Measurements from ENCODE around the gene PACRG.

The PACRG gene

DNA sequence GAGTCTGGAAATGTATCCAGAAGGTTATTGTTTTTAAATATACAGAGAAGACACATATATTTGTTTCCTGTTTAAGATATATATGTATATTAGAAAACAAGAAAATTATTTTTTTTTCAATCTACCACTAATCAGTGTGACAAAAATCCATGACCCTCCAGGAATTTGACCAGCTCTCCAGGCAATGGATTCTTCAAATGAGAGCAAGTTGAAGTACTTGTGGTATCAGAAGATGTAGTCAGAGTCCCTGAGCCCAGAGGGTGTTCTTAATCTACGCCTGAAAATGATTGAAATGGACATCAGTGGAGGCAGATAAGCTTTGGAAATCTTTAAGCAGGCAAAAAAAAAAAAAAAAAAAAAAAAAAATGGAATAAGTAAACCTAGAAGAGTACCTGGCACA lies 500.3 kb downstream of the PACRG start:
- no peaks in the 10 kb centered on the region for H3K79me1 ChIP-seq (ENCODE audit: low read length)
- no peak overlapping the region for H3K18ac ChIP-seq (ENCODE audit: low read length)
- H3K56ac ChIP-seq (ENCODE audit: low read length): no peak overlapping the region
- H2BK5ac ChIP-seq (ENCODE audit: low read length): no peak overlapping the region
- H3K27me3 ChIP-seq (ENCODE audit: insufficient read depth, low read length, poor library complexity): no peaks in the 10 kb centered on the region
- no peak overlapping the region for H3K4me2 ChIP-seq (ENCODE audit: low read length)
- no peak overlapping the region for H4K5ac ChIP-seq (ENCODE audit: low read length)
- no peak overlapping the region for H3K4me3 ChIP-seq (ENCODE audit: low read length)
- no peak overlapping the region for H4K8ac ChIP-seq (ENCODE audit: low read depth, low read length)
- no peaks in the 10 kb centered on the region for H3K36me3 ChIP-seq (ENCODE audit: control insufficient read depth, insufficient read depth, low read length)
- no peak overlapping the region for H2BK120ac ChIP-seq (ENCODE audit: low read depth, low read length)
- no peak overlapping the region for H3K27ac ChIP-seq (ENCODE audit: low read depth, low read length)
- no peaks in the 10 kb centered on the region for H3K79me2 ChIP-seq (ENCODE audit: control insufficient read depth, insufficient read depth, low read length)
- H3K9ac ChIP-seq (ENCODE audit: low read length): no peak overlapping the region
- no peaks in the 10 kb centered on the region for H3K4me1 ChIP-seq (ENCODE audit: control insufficient read depth, low read depth, low read length)
- no peak overlapping the region for H2BK15ac ChIP-seq (replicated peaks; ENCODE audit: low read depth)
- H3K23ac ChIP-seq (ENCODE audit: low read length): no peak overlapping the region
- DNase-seq: no peak
- WGBS (ENCODE audit: extremely low coverage, insufficient coverage, low lambda C conversion rate): no CpG with 5 or more reads among the region's 1 CpG
- no peak overlapping the region for H3K4ac ChIP-seq (ENCODE audit: low read depth, low read length)
- H2AK5ac ChIP-seq (ENCODE audit: low read length): no peak overlapping the region

DNA sequence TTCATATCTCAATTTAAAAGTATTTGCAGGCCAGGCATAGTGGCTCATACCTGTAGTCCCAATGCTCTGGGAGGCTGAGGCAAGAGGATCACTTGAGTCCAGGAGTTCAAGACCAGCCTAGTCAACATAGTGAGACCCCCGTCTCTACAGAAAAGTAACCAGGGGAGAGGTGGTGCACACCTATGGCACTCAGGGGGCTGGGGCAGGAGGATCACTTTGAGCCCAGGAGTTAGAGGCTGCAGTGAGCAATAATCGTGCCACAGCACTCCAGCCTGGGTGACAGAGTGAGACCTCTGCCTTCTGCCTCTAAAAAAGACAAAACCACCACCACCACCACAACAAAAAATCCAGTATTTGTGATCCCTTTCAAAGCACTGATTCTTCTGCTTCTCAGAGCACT lies 501.3 kb downstream of the PACRG start:
- Histone ChIP-seq H2BK15ac (replicated peaks; ENCODE audit: low read depth) (no peak overlapping the region), H3K9ac (ENCODE audit: low read length) (no peak overlapping the region), H3K79me1 (ENCODE audit: low read length) (no peaks in the 10 kb centered on the region), H3K56ac (ENCODE audit: low read length) (no peak overlapping the region), H2BK120ac (ENCODE audit: low read depth, low read length) (no peak overlapping the region), H3K79me2 (ENCODE audit: control insufficient read depth, insufficient read depth, low read length) (no peaks in the 10 kb centered on the region), H3K4me3 (ENCODE audit: low read length) (no peak overlapping the region), H3K4ac (ENCODE audit: low read depth, low read length) (no peak overlapping the region), H3K18ac (ENCODE audit: low read length) (no peak overlapping the region), H4K5ac (ENCODE audit: low read length) (no peak overlapping the region), H3K27ac (ENCODE audit: low read depth, low read length) (no peak overlapping the region), H3K4me2 (ENCODE audit: low read length) (no peak overlapping the region), H3K4me1 (ENCODE audit: control insufficient read depth, low read depth, low read length) (no peaks in the 10 kb centered on the region), H3K23ac (ENCODE audit: low read length) (no peak overlapping the region), H4K8ac (ENCODE audit: low read depth, low read length) (no peak overlapping the region), H3K27me3 (ENCODE audit: insufficient read depth, low read length, poor library complexity) (no peaks in the 10 kb centered on the region), H2AK5ac (ENCODE audit: low read length) (no peak overlapping the region), H3K36me3 (ENCODE audit: control insufficient read depth, insufficient read depth, low read length) (no peaks in the 10 kb centered on the region), H2BK5ac (ENCODE audit: low read length) (no peak overlapping the region)
- no peak for DNase-seq
- WGBS (ENCODE audit: extremely low coverage, insufficient coverage, low lambda C conversion rate): no CpG with 5 or more reads among the region's 2 CpGs

DNA sequence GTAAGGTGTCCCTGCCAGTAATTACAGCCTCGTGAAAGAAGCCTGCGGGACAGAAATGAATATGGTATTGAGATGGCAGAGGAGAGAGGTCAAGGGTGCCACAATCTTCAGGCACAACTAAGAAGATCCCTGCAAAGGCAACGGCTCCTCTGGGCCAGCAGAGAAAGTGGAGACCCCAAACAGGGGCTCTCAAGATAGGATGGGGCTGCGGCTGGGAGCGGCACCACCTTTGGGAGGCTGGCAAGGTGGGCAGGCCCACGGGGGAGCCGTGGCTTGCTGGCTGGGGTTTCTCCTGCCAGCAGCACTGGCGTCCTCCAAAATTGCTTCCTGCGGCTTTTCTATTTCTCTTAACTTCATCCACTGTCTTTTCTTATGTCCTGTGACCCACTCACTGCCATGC lies 503.1 kb downstream of the PACRG start:
- DNase-seq: no peak
- Histone ChIP-seq H3K4me1 (ENCODE audit: control insufficient read depth, low read depth, low read length) (no peaks in the 10 kb centered on the region), H2BK15ac (replicated peaks; ENCODE audit: low read depth) (no peak overlapping the region), H2AK5ac (ENCODE audit: low read length) (no peak overlapping the region), H3K23ac (ENCODE audit: low read length) (no peak overlapping the region), H4K8ac (ENCODE audit: low read depth, low read length) (no peak overlapping the region), H3K27me3 (ENCODE audit: insufficient read depth, low read length, poor library complexity) (no peaks in the 10 kb centered on the region), H4K5ac (ENCODE audit: low read length) (no peak overlapping the region), H3K56ac (ENCODE audit: low read length) (no peak overlapping the region), H3K18ac (ENCODE audit: low read length) (no peak overlapping the region), H3K4ac (ENCODE audit: low read depth, low read length) (no peak overlapping the region), H2BK5ac (ENCODE audit: low read length) (no peak overlapping the region), H3K4me2 (ENCODE audit: low read length) (no peak overlapping the region), H3K79me1 (ENCODE audit: low read length) (no peaks in the 10 kb centered on the region), H3K27ac (ENCODE audit: low read depth, low read length) (no peak overlapping the region), H3K4me3 (ENCODE audit: low read length) (no peak overlapping the region), H3K36me3 (ENCODE audit: control insufficient read depth, insufficient read depth, low read length) (no peaks in the 10 kb centered on the region), H2BK120ac (ENCODE audit: low read depth, low read length) (no peak overlapping the region), H3K9ac (ENCODE audit: low read length) (no peak overlapping the region), H3K79me2 (ENCODE audit: control insufficient read depth, insufficient read depth, low read length) (no peaks in the 10 kb centered on the region)
- no CpG with 5 or more reads among the region's 9 CpGs for WGBS (ENCODE audit: extremely low coverage, insufficient coverage, low lambda C conversion rate)

DNA sequence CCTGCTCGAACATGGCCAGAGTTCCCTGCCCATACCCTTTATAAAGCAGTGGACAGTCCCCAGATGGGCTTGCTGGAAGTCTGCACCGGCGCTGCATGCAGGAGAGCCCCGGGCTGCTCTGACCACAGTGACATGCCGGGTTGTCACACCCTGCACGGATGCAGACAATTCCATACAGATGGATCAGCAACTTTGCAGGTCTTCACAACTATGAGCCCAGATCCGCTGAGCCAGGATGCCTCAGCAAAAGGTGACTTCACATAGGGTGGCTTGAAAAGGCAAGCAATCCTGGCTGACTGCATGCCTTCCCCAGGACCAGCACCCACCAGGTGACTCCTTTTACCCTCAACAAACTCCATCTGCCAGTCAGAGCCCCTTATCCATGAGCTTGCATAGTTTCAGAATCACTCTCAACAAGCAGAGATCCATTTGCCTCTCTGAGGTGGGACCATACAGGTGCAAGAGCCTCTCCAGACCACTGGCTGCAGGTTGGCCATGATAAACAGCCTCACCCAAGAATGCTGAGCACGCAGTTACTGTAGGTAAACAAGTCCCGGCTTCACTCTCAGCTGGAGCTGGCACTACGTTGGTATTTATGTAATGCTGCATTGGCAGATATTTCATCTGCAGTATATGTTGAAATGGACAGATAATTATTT lies 503.7 kb downstream of the PACRG start:
- Histone ChIP-seq H3K27me3 (ENCODE audit: insufficient read depth, low read length, poor library complexity) (no peaks in the 10 kb centered on the region), H4K8ac (ENCODE audit: low read depth, low read length) (no peak overlapping the region), H3K56ac (ENCODE audit: low read length) (no peak overlapping the region), H3K27ac (ENCODE audit: low read depth, low read length) (no peak overlapping the region), H3K4me3 (ENCODE audit: low read length) (no peak overlapping the region), H3K18ac (ENCODE audit: low read length) (no peak overlapping the region), H2BK15ac (replicated peaks; ENCODE audit: low read depth) (no peak overlapping the region), H3K79me2 (ENCODE audit: control insufficient read depth, insufficient read depth, low read length) (no peaks in the 10 kb centered on the region), H3K36me3 (ENCODE audit: control insufficient read depth, insufficient read depth, low read length) (no peaks in the 10 kb centered on the region), H2BK5ac (ENCODE audit: low read length) (no peak overlapping the region), H3K4ac (ENCODE audit: low read depth, low read length) (no peak overlapping the region), H2AK5ac (ENCODE audit: low read length) (no peak overlapping the region), H3K23ac (ENCODE audit: low read length) (no peak overlapping the region), H3K9ac (ENCODE audit: low read length) (no peak overlapping the region), H3K4me1 (ENCODE audit: control insufficient read depth, low read depth, low read length) (no peaks in the 10 kb centered on the region), H3K79me1 (ENCODE audit: low read length) (no peaks in the 10 kb centered on the region), H3K4me2 (ENCODE audit: low read length) (no peak overlapping the region), H2BK120ac (ENCODE audit: low read depth, low read length) (no peak overlapping the region), H4K5ac (ENCODE audit: low read length) (no peak overlapping the region)
- no peak for DNase-seq
- no CpG with 5 or more reads among the region's 10 CpGs for WGBS (ENCODE audit: extremely low coverage, insufficient coverage, low lambda C conversion rate)

DNA sequence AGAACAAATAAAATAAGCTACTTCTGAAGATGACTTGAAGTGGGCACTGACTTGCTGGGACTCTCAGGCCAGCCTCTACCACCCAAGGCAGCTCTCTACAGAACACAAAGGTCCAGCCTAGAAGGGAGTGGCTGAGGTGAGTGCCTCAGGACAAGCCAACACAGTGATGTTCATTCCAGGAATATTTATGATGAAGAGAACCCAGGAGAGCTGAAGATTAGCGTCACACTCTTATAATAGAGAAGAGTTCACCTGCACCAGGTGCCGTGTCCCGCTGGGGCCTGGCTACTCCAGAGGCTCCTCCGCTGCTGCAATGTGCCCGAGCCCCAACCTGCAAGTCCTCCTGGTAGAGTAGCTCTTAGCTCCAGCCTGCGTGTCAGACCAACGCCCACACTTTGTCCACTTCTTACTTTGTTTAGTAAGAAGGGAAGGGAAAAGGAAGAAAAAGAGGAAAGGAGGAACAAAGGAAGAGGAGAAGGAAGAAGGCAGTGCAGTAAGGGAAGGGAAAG lies 504.3 kb downstream of the PACRG start:
- H4K8ac ChIP-seq (ENCODE audit: low read depth, low read length): no peak overlapping the region

DNA sequence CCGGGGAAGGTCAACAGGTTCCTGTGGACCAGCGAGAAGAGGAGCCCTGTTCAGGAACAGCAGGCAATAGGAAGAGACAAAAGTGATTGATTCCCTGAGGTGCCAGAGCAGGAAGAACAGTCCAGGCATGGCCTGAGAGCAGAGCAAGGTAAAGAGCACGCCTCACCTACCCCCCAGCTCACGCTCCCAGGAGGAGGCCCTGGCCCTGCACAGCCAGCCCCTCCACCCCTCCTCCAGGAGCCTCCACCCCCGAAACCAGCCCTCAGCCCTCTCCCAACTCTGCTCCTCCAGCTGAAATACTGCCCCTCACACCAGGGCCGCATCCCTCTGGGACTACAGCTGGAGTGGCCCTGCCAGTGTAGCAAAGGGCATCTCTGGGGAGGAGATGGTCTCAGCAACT lies 504.9 kb downstream of the PACRG start:
- Histone ChIP-seq H3K79me2 (ENCODE audit: control insufficient read depth, insufficient read depth, low read length) (no peaks in the 10 kb centered on the region), H2BK5ac (ENCODE audit: low read length) (no peak overlapping the region), H3K18ac (ENCODE audit: low read length) (no peak overlapping the region), H3K56ac (ENCODE audit: low read length) (no peak overlapping the region), H4K8ac (ENCODE audit: low read depth, low read length) (no peak overlapping the region), H3K4me1 (ENCODE audit: control insufficient read depth, low read depth, low read length) (no peaks in the 10 kb centered on the region), H3K4me3 (ENCODE audit: low read length) (no peak overlapping the region), H3K9ac (ENCODE audit: low read length) (no peak overlapping the region), H3K4ac (ENCODE audit: low read depth, low read length) (no peak overlapping the region), H2BK15ac (replicated peaks; ENCODE audit: low read depth) (no peak overlapping the region), H3K27ac (ENCODE audit: low read depth, low read length) (no peak overlapping the region), H2AK5ac (ENCODE audit: low read length) (no peak overlapping the region), H3K79me1 (ENCODE audit: low read length) (no peaks in the 10 kb centered on the region), H3K27me3 (ENCODE audit: insufficient read depth, low read length, poor library complexity) (no peaks in the 10 kb centered on the region), H4K5ac (ENCODE audit: low read length) (no peak overlapping the region), H3K36me3 (ENCODE audit: control insufficient read depth, insufficient read depth, low read length) (no peaks in the 10 kb centered on the region), H3K23ac (ENCODE audit: low read length) (no peak overlapping the region), H2BK120ac (ENCODE audit: low read depth, low read length) (no peak overlapping the region), H3K4me2 (ENCODE audit: low read length) (no peak overlapping the region)
- WGBS (ENCODE audit: extremely low coverage, insufficient coverage, low lambda C conversion rate): no CpG with 5 or more reads among the region's 6 CpGs
- DNase-seq: no peak

More for the DNA sequence above, 504.3 kb downstream of the PACRG start:
- Histone ChIP-seq H2AK5ac (ENCODE audit: low read length) (no peak overlapping the region), H3K18ac (ENCODE audit: low read length) (no peak overlapping the region), H3K4me3 (ENCODE audit: low read length) (no peak overlapping the region), H2BK120ac (ENCODE audit: low read depth, low read length) (no peak overlapping the region), H4K5ac (ENCODE audit: low read length) (no peak overlapping the region), H2BK15ac (replicated peaks; ENCODE audit: low read depth) (no peak overlapping the region), H3K4me1 (ENCODE audit: control insufficient read depth, low read depth, low read length) (no peaks in the 10 kb centered on the region), H3K4ac (ENCODE audit: low read depth, low read length) (no peak overlapping the region), H3K79me2 (ENCODE audit: control insufficient read depth, insufficient read depth, low read length) (no peaks in the 10 kb centered on the region), H3K27me3 (ENCODE audit: insufficient read depth, low read length, poor library complexity) (no peaks in the 10 kb centered on the region), H3K79me1 (ENCODE audit: low read length) (no peaks in the 10 kb centered on the region), H3K56ac (ENCODE audit: low read length) (no peak overlapping the region), H3K23ac (ENCODE audit: low read length) (no peak overlapping the region), H3K9ac (ENCODE audit: low read length) (no peak overlapping the region), H3K27ac (ENCODE audit: low read depth, low read length) (no peak overlapping the region), H2BK5ac (ENCODE audit: low read length) (no peak overlapping the region), H3K36me3 (ENCODE audit: control insufficient read depth, insufficient read depth, low read length) (no peaks in the 10 kb centered on the region), H3K4me2 (ENCODE audit: low read length) (no peak overlapping the region)
- WGBS (ENCODE audit: extremely low coverage, insufficient coverage, low lambda C conversion rate): no CpG with 5 or more reads among the region's 7 CpGs
- no peak for DNase-seq

Measured in mesendoderm (in vitro differentiated cells).